ENCODE measurements around the gene STPG1.

DNA sequence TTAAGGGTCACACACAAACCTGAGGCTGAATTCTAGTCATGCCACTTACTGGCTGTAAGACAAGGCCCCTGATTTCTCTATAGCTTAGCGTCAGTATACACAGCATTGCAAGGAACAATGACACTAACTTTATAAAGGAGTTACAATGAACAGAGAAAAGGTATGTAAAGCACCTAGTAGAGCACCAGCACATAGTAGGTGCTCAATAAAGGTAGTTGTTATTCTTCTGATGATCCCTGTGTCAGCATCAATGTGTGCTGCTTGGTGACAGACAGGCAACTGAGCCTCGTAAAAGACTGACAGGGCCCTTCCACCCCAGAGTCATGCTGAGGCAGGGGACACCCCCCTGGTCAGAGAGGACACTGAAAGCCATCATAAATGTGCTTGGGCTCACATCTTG lies 51.2 kb downstream of the STPG1 start:
- TF ChIP-seq POLR2A (IDR thresholded peaks at IDR 0.05; ENCODE audit: low read depth, low read length): no peak
- TF ChIP-seq POLR2AphosphoS5 (IDR thresholded peaks at IDR 0.05; ENCODE audit: low read depth, low read length): no peak
